CD4-positive, alpha-beta T cell treated with Interleukin-4 for 4 hours (primary cell): Measurements from ENCODE around the gene FER.

Source experiments
- DNase-seq: peaks from one replicate; pipeline ENCODE4 v3.0.0-alpha.2; 2020

The FER gene

GRCh38 chr5:109196087-109196822, 448.6 kb downstream of the FER start:
- DNase-seq = no peak

GRCh38 chr5:109196823-109197160, 449.1 kb downstream of the FER start:
- DNase-seq = no peak

GRCh38 chr5:109199289-109199688, 451.6 kb downstream of the FER start:
- no peak for DNase-seq

- no peak for DNase-seq
These were observed 452.3 kb downstream of the FER start for GRCh38 chr5:109199799-109200620.

GRCh38 chr5:109215040-109215439, 467.3 kb downstream of the FER start:
- no peak for DNase-seq

- DNase-seq = no peak
These were observed 471.1 kb downstream of the FER start for GRCh38 chr5:109218818-109219217.

GRCh38 chr5:109223531-109223930, 475.8 kb downstream of the FER start:
- no peak for DNase-seq

GRCh38 chr5:109224276-109224882, 476.7 kb downstream of the FER start:
- no peak for DNase-seq

- DNase-seq = no peak
These were observed 478.3 kb downstream of the FER start for GRCh38 chr5:109225716-109226625.

GRCh38 chr5:109230369-109230768, 482.7 kb downstream of the FER start:
- DNase-seq = no peak

GRCh38 chr5:109231331-109231730, 483.6 kb downstream of the FER start:
- DNase-seq = no peak

GRCh38 chr5:109234381-109234780, 486.7 kb downstream of the FER start:
- no peak for DNase-seq

- no peak for DNase-seq
These were observed 491.8 kb downstream of the FER start for GRCh38 chr5:109239456-109239855.

- DNase-seq = no peak
These were observed 494.8 kb downstream of the FER start for GRCh38 chr5:109242518-109242917.

- DNase-seq = no peak
These were observed 498.7 kb downstream of the FER start for GRCh38 chr5:109246395-109246794.
